Aorta (tissue), 5 donors: ENCODE results near the gene PRDM1. TPM values are rescaled to one million over a fixed set of nuclear protein-coding genes. Genes with fewer than 3 reads are reported as not detected.

Experiments
- ATAC-seq: fragments of 200-7000 bp; cut with Tn5 transposase; one replicate; pipeline ENCODE4 v1.9.1; 2022; ENCODE audit warnings: moderate library complexity; ENCODE audit not compliant: low FRiP score
- DNase-seq, 2 donors: peaks; one replicate each; pipeline ENCODE4 v3.0.0-alpha.2; 2020
- H3K27ac ChIP-seq, 2 donors: one replicate each; pipeline ENCODE4 v1.5.1; 2013; ENCODE audit warnings: low read length in 2 of 2, mild to moderate bottlenecking in 2 of 2, moderate library complexity in 2 of 2, control low read depth in 1 of 2, inconsistent platforms in 1 of 2, low read depth in 1 of 2
- H3K27me3 ChIP-seq, 2 donors: one replicate each; pipeline ENCODE4 v1.6.1; 2013; ENCODE audit warnings: control low read depth in 1 of 2, low read length in 1 of 2, mild to moderate bottlenecking in 1 of 2, moderate library complexity in 1 of 2; ENCODE audit not compliant: insufficient read depth in 2 of 2, control insufficient read depth in 1 of 2
- H3K36me3 ChIP-seq, 2 donors: one replicate each; pipeline ENCODE4 v1.6.1; 2013; ENCODE audit warnings: control low read depth in 1 of 2, low read length in 1 of 2, mild to moderate bottlenecking in 1 of 2; ENCODE audit not compliant: insufficient read depth in 2 of 2, control insufficient read depth in 1 of 2
- H3K4me1 ChIP-seq, 2 donors: one replicate each; pipeline ENCODE4 v1.6.1; 2013; ENCODE audit warnings: low read length in 2 of 2, control low read depth in 1 of 2, mild to moderate bottlenecking in 1 of 2, moderate library complexity in 1 of 2; ENCODE audit not compliant: insufficient read depth in 2 of 2, control insufficient read depth in 1 of 2
- H3K4me3 ChIP-seq, 2 donors: one replicate each; pipeline ENCODE4 v1.5.1; 2013; ENCODE audit warnings: low read length in 2 of 2, control low read depth in 1 of 2, mild to moderate bottlenecking in 1 of 2
- H3K9me3 ChIP-seq: one replicate; pipeline ENCODE4 v1.6.1; 2013; ENCODE audit warnings: mild to moderate bottlenecking, low read length; ENCODE audit not compliant: control insufficient read depth
- WGBS, 2 donors: extraction: QIAGEN DNeasy Blood & Tissue Kit; methylation state at CpG; one replicate each; pipeline ENCODE4 v1.1.7; 2013; 5-methylcytosine and 5-hydroxymethylcytosine counted together
- intact Hi-C, 2 donors: fragments of 100-400 bp; cut with DNase I; formaldehyde crosslinking; loops; one replicate each; pipeline versions ENCODE4 v1.14.2 to v1.15.0; 2022
- polyA plus RNA-seq, 2 donors: library from polyadenylated mRNA; stranded (reverse); fragments of 200-250 nt; gene quantifications; one replicate each; pipeline ENCODE4 v1.2.3, GENCODE V29; 2013
- total RNA-seq, 2 donors: library from RNA; stranded (reverse); fragmentation: NEBNext Ultra II Directional; extraction: Animal tissue kit (Norgen Biotek cat#: 25700); gene quantifications; one replicate each; pipeline ENCODE4 v1.2.1, GENCODE V29; 2021
- donor health status: healthy with polysubstance abuse.
- donor health status: Bipolar disorder and iron deficiency.
- donor health status: DM: no; HTN: no; CAD: no.
- donor health status: DM: no; HTN: no; CAD: no.
- donor health status: DM: yes; HTN: yes; CAD: no.

The PRDM1 gene
- total and polyA plus RNA-seq, 4 donors: 0.23 to 10.5 (median 3.5) TPM

GRCh38 chr6:106084989-106085691, 996 bp upstream of the PRDM1 start:
- intact Hi-C loops: no loop called here
- H3K27me3 ChIP-seq: no peaks in the 10 kb centered on the region

GRCh38 chr6:106085692-106085983, 498 bp upstream of the PRDM1 start:
- no peaks in the 10 kb centered on the region for H3K27me3 ChIP-seq
- no peak overlapping the region for H3K4me3 ChIP-seq
- no peaks in the 10 kb centered on the region for H3K4me1 ChIP-seq
- intact Hi-C loops: no loop called here
- DNase-seq (no peak), ATAC-seq (no peak)
- H3K9me3 ChIP-seq: no peaks in the 10 kb centered on the region
- no peak overlapping the region for H3K27ac ChIP-seq
- 1 to 3% methylated on average over 6 of the region's 6 CpGs for WGBS, 2 donors
- H3K36me3 ChIP-seq: no peaks in the 10 kb centered on the region

More at GRCh38 chr6:106084989-106085691, 996 bp upstream of the PRDM1 start:
- 30 to 35% methylated on average over 7 of the region's 7 CpGs for WGBS, 2 donors
- Histone ChIP-seq H3K27ac (no peak overlapping the region), H3K4me3 (no peak overlapping the region), H3K9me3 (no peaks in the 10 kb centered on the region), H3K36me3 (no peaks in the 10 kb centered on the region), H3K4me1 (no peaks in the 10 kb centered on the region)
- ATAC-seq (no peak), DNase-seq (no peak)

GRCh38 chr6:106086814-106087175, 659 bp downstream of the PRDM1 start:
- Histone ChIP-seq H3K27me3 (no peaks in the 10 kb centered on the region), H3K27ac (no peak overlapping the region), H3K4me1 (no peaks in the 10 kb centered on the region), H3K36me3 (no peaks in the 10 kb centered on the region), H3K9me3 (no peaks in the 10 kb centered on the region), H3K4me3 (peak overlapping the region in 1 of 2 donors; percentile 32)
- ATAC-seq: no peak
- intact Hi-C loops: no loop called here
- DNase-seq: no peak
- WGBS, 2 donors: 14 to 16% methylated on average over 3 of the region's 3 CpGs

GRCh38 chr6:106087548-106088325, 1.6 kb downstream of the PRDM1 start:
- H3K9me3 ChIP-seq: no peaks in the 10 kb centered on the region
- intact Hi-C loops: no loop called here
- ATAC-seq (peak; percentile 20), DNase-seq (peak in 1 of 2 donors; percentile 65)
- H3K4me3 ChIP-seq: peak overlapping the region in 1 of 2 donors; percentile 32
- 30 to 31% methylated on average over 13 of the region's 13 CpGs for WGBS, 2 donors
- no peaks in the 10 kb centered on the region for H3K4me1 ChIP-seq
- H3K36me3 ChIP-seq: no peaks in the 10 kb centered on the region
- H3K27ac ChIP-seq: no peak overlapping the region
- H3K27me3 ChIP-seq: no peaks in the 10 kb centered on the region

GRCh38 chr6:106090001-106090400, 3.9 kb downstream of the PRDM1 start:
- WGBS, 2 donors: 79% methylated on average over 4 of the region's 4 CpGs
- no peaks in the 10 kb centered on the region for H3K4me1 ChIP-seq
- H3K4me3 ChIP-seq: no peak overlapping the region
- intact Hi-C loops: no loop called here
- no peak for ATAC-seq
- H3K36me3 ChIP-seq: no peaks in the 10 kb centered on the region
- no peak for DNase-seq
- H3K27me3 ChIP-seq: no peaks in the 10 kb centered on the region
- no peak overlapping the region for H3K27ac ChIP-seq
- H3K9me3 ChIP-seq: no peaks in the 10 kb centered on the region

- Histone ChIP-seq H3K27ac (no peak overlapping the region), H3K9me3 (no peaks in the 10 kb centered on the region), H3K4me3 (no peak overlapping the region), H3K27me3 (no peaks in the 10 kb centered on the region), H3K36me3 (no peaks in the 10 kb centered on the region), H3K4me1 (no peaks in the 10 kb centered on the region)
- ATAC-seq (no peak), DNase-seq (no peak)
- 81 to 82% methylated on average over 5 of the region's 5 CpGs for WGBS, 2 donors
- intact Hi-C loops: no loop called here
These were observed 6.1 kb downstream of the PRDM1 start for GRCh38 chr6:106092279-106092678.

GRCh38 chr6:106094261-106094963, 8.3 kb downstream of the PRDM1 start:
- Histone ChIP-seq H3K9me3 (no peaks in the 10 kb centered on the region), H3K4me3 (no peak overlapping the region), H3K36me3 (no peaks in the 10 kb centered on the region), H3K27ac (no peak overlapping the region), H3K4me1 (no peaks in the 10 kb centered on the region), H3K27me3 (no peaks in the 10 kb centered on the region)
- ATAC-seq (no peak), DNase-seq (no peak)
- 63 to 68% methylated on average over 7 of the region's 7 CpGs for WGBS, 2 donors
- intact Hi-C loops: no loop called here

- no peak for DNase-seq
- no peaks in the 10 kb centered on the region for H3K36me3 ChIP-seq
- no peak overlapping the region for H3K27ac ChIP-seq
- 88 to 90% methylated on average over 2 of the region's 2 CpGs for WGBS, 2 donors
- ATAC-seq: no peak
- no peaks in the 10 kb centered on the region for H3K27me3 ChIP-seq
- H3K9me3 ChIP-seq: no peaks in the 10 kb centered on the region
- H3K4me3 ChIP-seq: no peak overlapping the region
- no peaks in the 10 kb centered on the region for H3K4me1 ChIP-seq
- intact Hi-C loops: no loop called here
These were observed 8.8 kb downstream of the PRDM1 start for GRCh38 chr6:106094964-106095335.
